HepG2 (cell line): Measurements from ENCODE around the gene RPL34. TPM values are rescaled to one million over a fixed set of nuclear protein-coding genes. Genes with fewer than 3 reads are reported as not detected.

Experiments used
- CHD4 ChIP-seq: fragments of 200-600 bp; sonication (generic); IDR thresholded peaks from 2 replicates; pipeline ENCODE4 v1.7.0; 2017; ENCODE audit warnings: mild to moderate bottlenecking, low read length, borderline replicate concordance
- GABPA ChIP-seq, 2 experiments: IDR thresholded peaks; 2 replicates each; pipeline ENCODE4 v1.6.1; 2011 to 2016; ENCODE audit warnings: low read depth in 2 of 2, low read length in 1 of 2, missing biosample characterization in 1 of 2, missing genetic modification characterization in 1 of 2
- IRF9 ChIP-seq: sonication (generic); formaldehyde crosslinking; IDR thresholded peaks from 2 replicates; pipeline ENCODE4 v1.8.0; 2022; ENCODE audit warnings: missing genetic modification reagents, mild to moderate bottlenecking, borderline replicate concordance
- KDM6A ChIP-seq: IDR thresholded peaks from 2 replicates; pipeline ENCODE4 v1.6.1; 2016; ENCODE audit warnings: low read depth
- MLX ChIP-seq: IDR thresholded peaks from 2 replicates; pipeline ENCODE4 v1.6.1; 2016
- MZF1 ChIP-seq: sonication (generic); formaldehyde crosslinking; IDR thresholded peaks from 2 replicates; pipeline ENCODE4 v1.8.1; 2023; ENCODE audit warnings: mild to moderate bottlenecking, missing genetic modification reagents, borderline replicate concordance
- NBN ChIP-seq: fragments of 450-650 bp; conservative IDR thresholded peaks from 2 replicates; pipeline ENCODE4 v1.6.1; 2017
- PTBP1 ChIP-seq: fragments of 200-400 bp; formaldehyde crosslinking; IDR thresholded peaks from 2 replicates; pipeline ENCODE4 v1.6.1; 2018; ENCODE audit warnings: low read length, low read depth; ENCODE audit not compliant: poor library complexity, severe bottlenecking
- RAD51 ChIP-seq: fragments of 450-650 bp; IDR thresholded peaks from 2 replicates; pipeline ENCODE4 v1.6.1; 2016; ENCODE audit warnings: borderline replicate concordance
- SNAPC2 ChIP-seq: sonication (generic); formaldehyde crosslinking; IDR thresholded peaks from 2 replicates; pipeline ENCODE4 v1.8.1; 2022; ENCODE audit warnings: mild to moderate bottlenecking, missing genetic modification reagents
- TBP ChIP-seq: sonication (generic); formaldehyde crosslinking; IDR thresholded peaks from 2 replicates; pipeline ENCODE4 v1.5.0; 2020; ENCODE audit warnings: missing genetic modification reagents
- TFDP1 ChIP-seq: IDR thresholded peaks from 2 replicates; pipeline ENCODE4 v1.6.1; 2016; ENCODE audit warnings: missing compliant biosample characterization, missing genetic modification reagents, borderline replicate concordance
- ZNF17 ChIP-seq: sonication (generic); formaldehyde crosslinking; IDR thresholded peaks from 2 replicates; pipeline ENCODE4 v1.5.0; 2020; ENCODE audit warnings: mild to moderate bottlenecking, missing genetic modification reagents
- ZNF350 ChIP-seq: sonication (generic); formaldehyde crosslinking; IDR thresholded peaks from 2 replicates; pipeline ENCODE4 v1.4.0; 2020; ENCODE audit warnings: mild to moderate bottlenecking, low read depth, missing genetic modification reagents, borderline replicate concordance
- ZNF468 ChIP-seq: sonication (generic); formaldehyde crosslinking; IDR thresholded peaks from 2 replicates; pipeline ENCODE4 v1.8.0; 2022; ENCODE audit warnings: mild to moderate bottlenecking, moderate library complexity, missing genetic modification reagents
- ZNF709 ChIP-seq: sonication (generic); formaldehyde crosslinking; IDR thresholded peaks from 2 replicates; pipeline ENCODE4 v1.5.0; 2020; ENCODE audit warnings: mild to moderate bottlenecking, missing genetic modification reagents
- ZNF784 ChIP-seq: sonication (generic); formaldehyde crosslinking; IDR thresholded peaks from 2 replicates; pipeline ENCODE4 v1.5.1; 2020; ENCODE audit warnings: missing genetic modification reagents, mild to moderate bottlenecking, borderline replicate concordance
- polyA plus RNA-seq, 8 experiments: library from polyadenylated mRNA; depleted of rRNA in 3 of 8; stranded (reverse) in 7 of 8; unstranded in 1 of 8; fragments of >200 nt; fragmentation: Illumina TruSeq in 4 of 8; extraction: Trizol in 4 of 8; gene quantifications; 2 replicates each; pipeline versions ENCODE4 v1.2.1 to v1.2.3, GENCODE V29; 2011 to 2016; ENCODE audit warnings: low read depth in 4 of 8, missing spikeins in 1 of 8, mixed read lengths in 1 of 8; ENCODE audit not compliant: insufficient read depth in 1 of 8
- total RNA-seq, 5 experiments: library from RNA; depleted of rRNA; stranded (reverse); fragments of >200 nt; fragmentation: Illumina TruSeq; extraction: Trizol; gene quantifications; 2 replicates each; pipeline ENCODE4 v1.2.3, GENCODE V29; 2016; ENCODE audit warnings: low read depth in 1 of 5
- TF ChIP-seq, protein P1 (sequence below): sonication (generic); formaldehyde crosslinking; conservative IDR thresholded peaks from 2 replicates; pipeline ENCODE4 v1.4.0; 2020; ENCODE audit warnings: missing genetic modification reagents
- TF ChIP-seq, protein P2 (sequence below): sonication (generic); formaldehyde crosslinking; IDR thresholded peaks from 2 replicates; pipeline ENCODE4 v1.4.0; 2020; ENCODE audit warnings: missing genetic modification reagents
- TF ChIP-seq, protein P3 (sequence below): sonication (generic); formaldehyde crosslinking; IDR thresholded peaks from 2 replicates; pipeline ENCODE4 v1.4.0; 2020; ENCODE audit warnings: mild to moderate bottlenecking, missing genetic modification reagents
- TF ChIP-seq, protein P4 (sequence below): sonication (generic); formaldehyde crosslinking; IDR thresholded peaks from 2 replicates; pipeline ENCODE4 v1.5.0; 2020; ENCODE audit warnings: mild to moderate bottlenecking, missing genetic modification reagents

Gene RPL34
- total and polyA plus RNA-seq, 2 of the 13 experiments (the other 11 are each of a cell fraction or from before 2014, with no cell fraction given), result 2,235 to 3,985 TPM

DNA sequence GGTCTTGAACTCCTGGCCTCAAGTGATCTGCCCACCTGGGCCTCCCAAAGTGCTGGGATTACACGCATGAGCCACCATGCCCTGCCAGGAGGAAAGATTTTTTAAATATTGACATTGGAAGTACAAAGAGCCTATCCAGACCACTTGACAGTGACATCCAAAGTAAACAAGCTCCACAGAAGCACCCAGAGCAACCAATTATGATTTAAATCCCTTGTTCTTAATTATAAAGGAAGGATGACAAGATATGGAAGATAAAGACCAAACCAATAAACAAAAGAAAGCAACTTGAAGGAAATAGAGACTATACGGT, 27.7 kb upstream of the RPL34 start (continued):
- TF ChIP-seq IRF9 (CRISPR knock-in tag), result no peak
- TF ChIP-seq ZNF468 (CRISPR knock-in tag), result no peak
- TF ChIP-seq, protein P1, sequence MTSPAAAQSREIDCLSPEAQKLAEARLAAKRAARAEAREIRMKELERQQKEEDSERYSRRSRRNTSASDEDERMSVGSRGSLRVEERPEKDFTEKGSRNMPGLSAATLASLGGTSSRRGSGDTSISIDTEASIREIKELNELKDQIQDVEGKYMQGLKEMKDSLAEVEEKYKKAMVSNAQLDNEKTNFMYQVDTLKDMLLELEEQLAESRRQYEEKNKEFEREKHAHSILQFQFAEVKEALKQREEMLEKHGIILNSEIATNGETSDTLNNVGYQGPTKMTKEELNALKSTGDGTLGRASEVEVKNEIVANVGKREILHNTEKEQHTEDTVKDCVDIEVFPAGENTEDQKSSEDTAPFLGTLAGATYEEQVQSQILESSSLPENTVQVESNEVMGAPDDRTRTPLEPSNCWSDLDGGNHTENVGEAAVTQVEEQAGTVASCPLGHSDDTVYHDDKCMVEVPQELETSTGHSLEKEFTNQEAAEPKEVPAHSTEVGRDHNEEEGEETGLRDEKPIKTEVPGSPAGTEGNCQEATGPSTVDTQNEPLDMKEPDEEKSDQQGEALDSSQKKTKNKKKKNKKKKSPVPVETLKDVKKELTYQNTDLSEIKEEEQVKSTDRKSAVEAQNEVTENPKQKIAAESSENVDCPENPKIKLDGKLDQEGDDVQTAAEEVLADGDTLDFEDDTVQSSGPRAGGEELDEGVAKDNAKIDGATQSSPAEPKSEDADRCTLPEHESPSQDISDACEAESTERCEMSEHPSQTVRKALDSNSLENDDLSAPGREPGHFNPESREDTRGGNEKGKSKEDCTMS, result no peak
- TF ChIP-seq NBN, result no peak
- no peak for TF ChIP-seq MLX (CRISPR knock-in tag)
- TF ChIP-seq, protein P2, sequence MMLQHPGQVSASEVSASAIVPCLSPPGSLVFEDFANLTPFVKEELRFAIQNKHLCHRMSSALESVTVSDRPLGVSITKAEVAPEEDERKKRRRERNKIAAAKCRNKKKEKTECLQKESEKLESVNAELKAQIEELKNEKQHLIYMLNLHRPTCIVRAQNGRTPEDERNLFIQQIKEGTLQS (CRISPR knock-in tag), result no peak
- no peak for TF ChIP-seq GABPA (IDR thresholded peaks at IDR 0.05; ENCODE audit: low read depth, low read length)
- TF ChIP-seq GABPA (CRISPR knock-in tag; IDR thresholded peaks at IDR 0.05; ENCODE audit: low read depth), result no peak
- TF ChIP-seq, protein P3, sequence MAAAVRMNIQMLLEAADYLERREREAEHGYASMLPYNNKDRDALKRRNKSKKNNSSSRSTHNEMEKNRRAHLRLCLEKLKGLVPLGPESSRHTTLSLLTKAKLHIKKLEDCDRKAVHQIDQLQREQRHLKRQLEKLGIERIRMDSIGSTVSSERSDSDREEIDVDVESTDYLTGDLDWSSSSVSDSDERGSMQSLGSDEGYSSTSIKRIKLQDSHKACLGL (CRISPR knock-in tag), result no peak
- no peak for TF ChIP-seq ZNF17 (CRISPR knock-in tag)
- no peak for TF ChIP-seq TBP (CRISPR knock-in tag)
- no peak for TF ChIP-seq ZNF709 (CRISPR knock-in tag)
- no peak for TF ChIP-seq CHD4
- no peak for TF ChIP-seq ZNF784
- no peak for TF ChIP-seq MZF1 (CRISPR knock-in tag)
- TF ChIP-seq TFDP1, result no peak
- no peak for TF ChIP-seq PTBP1
- TF ChIP-seq ZNF350, result no peak
- TF ChIP-seq RAD51, result no peak
- no peak for TF ChIP-seq KDM6A (CRISPR knock-in tag)
- TF ChIP-seq, protein P4, sequence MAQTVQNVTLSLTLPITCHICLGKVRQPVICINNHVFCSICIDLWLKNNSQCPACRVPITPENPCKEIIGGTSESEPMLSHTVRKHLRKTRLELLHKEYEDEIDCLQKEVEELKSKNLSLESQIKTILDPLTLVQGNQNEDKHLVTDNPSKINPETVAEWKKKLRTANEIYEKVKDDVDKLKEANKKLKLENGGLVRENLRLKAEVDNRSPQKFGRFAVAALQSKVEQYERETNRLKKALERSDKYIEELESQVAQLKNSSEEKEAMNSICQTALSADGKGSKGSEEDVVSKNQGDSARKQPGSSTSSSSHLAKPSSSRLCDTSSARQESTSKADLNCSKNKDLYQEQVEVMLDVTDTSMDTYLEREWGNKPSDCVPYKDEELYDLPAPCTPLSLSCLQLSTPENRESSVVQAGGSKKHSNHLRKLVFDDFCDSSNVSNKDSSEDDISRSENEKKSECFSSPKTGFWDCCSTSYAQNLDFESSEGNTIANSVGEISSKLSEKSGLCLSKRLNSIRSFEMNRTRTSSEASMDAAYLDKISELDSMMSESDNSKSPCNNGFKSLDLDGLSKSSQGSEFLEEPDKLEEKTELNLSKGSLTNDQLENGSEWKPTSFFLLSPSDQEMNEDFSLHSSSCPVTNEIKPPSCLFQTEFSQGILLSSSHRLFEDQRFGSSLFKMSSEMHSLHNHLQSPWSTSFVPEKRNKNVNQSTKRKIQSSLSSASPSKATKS (CRISPR knock-in tag), result no peak
- TF ChIP-seq SNAPC2 (CRISPR knock-in tag), result no peak
